ENCODE data around the gene ITGA8. TPM values are rescaled to one million over a fixed set of nuclear protein-coding genes. Genes with fewer than 3 reads are reported as not detected.
"Not testable (repeated sequence)": the region's sequence is repeated elsewhere in the genome, so short reads cannot be mapped to it uniquely, and the experiment has no call there.

ITGA8 gene
- total RNA-seq (2014; rRNA removed; shearing (Covaris generic); ENCODE audit: low replicate concordance): not detected in 2 replicates

- Histone ChIP-seq H3K4me1 (ENCODE audit: low read length) (no peaks in the 10 kb centered on the region), H4K20me1 (ENCODE audit: insufficient read depth, low read depth, low read length) (no peaks in the 10 kb centered on the region), H3K9ac (ENCODE audit: low read length) (no peak within 1 kb of the TSS), H3K79me2 (ENCODE audit: low read length) (no peaks in the 10 kb centered on the region), H3K27me3 (ENCODE audit: low read length) (no peaks in the 10 kb centered on the region), H2AFZ (ENCODE audit: low read length) (no peak within 1 kb of the TSS), H3K4me3 (ENCODE audit: low read length) (no peak within 1 kb of the TSS), H3K27ac (ENCODE audit: low read length) (no peak within 1 kb of the TSS), H3K4me2 (ENCODE audit: low read depth, low read length, poor library complexity, severe bottlenecking) (no peak within 1 kb of the TSS), H3K9me3 (ENCODE audit: low read length) (no peaks in the 10 kb centered on the region), H3K36me3 (ENCODE audit: insufficient read depth, low read length) (no peaks in the 10 kb centered on the region), H3K9me2 (replicated peaks; ENCODE audit: insufficient read depth, low read length) (no peaks in the 10 kb centered on the region)
- DNase-seq: no peak
Measured at GRCh38 chr10:15719899-15720634, at the start of gene ITGA8. ITGA8 (minus strand) TSS chr10:15719922; CDS start chr10:15719771, 151 bp downstream.

GRCh38 chr10:15764892-15765454, 45.3 kb upstream of the ITGA8 start:
- Histone ChIP-seq H3K9ac (ENCODE audit: low read length) (no peak overlapping the region), H3K36me3 (ENCODE audit: insufficient read depth, low read length) (no peaks in the 10 kb centered on the region), H2AFZ (ENCODE audit: low read length) (no peak overlapping the region), H3K4me2 (ENCODE audit: low read depth, low read length, poor library complexity, severe bottlenecking) (no peak overlapping the region), H3K4me1 (ENCODE audit: low read length) (no peaks in the 10 kb centered on the region), H3K4me3 (ENCODE audit: low read length) (no peak overlapping the region), H3K27ac (ENCODE audit: low read length) (no peak overlapping the region), H3K27me3 (ENCODE audit: low read length) (no peaks in the 10 kb centered on the region), H4K20me1 (ENCODE audit: insufficient read depth, low read depth, low read length) (no peaks in the 10 kb centered on the region), H3K9me2 (replicated peaks; ENCODE audit: insufficient read depth, low read length) (no peaks in the 10 kb centered on the region), H3K9me3 (ENCODE audit: low read length) (no peaks in the 10 kb centered on the region), H3K79me2 (ENCODE audit: low read length) (no peaks in the 10 kb centered on the region)
- no peak for DNase-seq

GRCh38 chr10:15763006-15763405, 43.3 kb upstream of the ITGA8 start:
- Histone ChIP-seq H3K9me2 (replicated peaks; ENCODE audit: insufficient read depth, low read length) (no peaks in the 10 kb centered on the region), H4K20me1 (ENCODE audit: insufficient read depth, low read depth, low read length) (no peaks in the 10 kb centered on the region), H3K4me1 (ENCODE audit: low read length) (no peaks in the 10 kb centered on the region), H3K27ac (ENCODE audit: low read length) (no peak overlapping the region), H3K9ac (ENCODE audit: low read length) (no peak overlapping the region), H3K27me3 (ENCODE audit: low read length) (no peaks in the 10 kb centered on the region), H3K4me2 (ENCODE audit: low read depth, low read length, poor library complexity, severe bottlenecking) (no peak overlapping the region), H3K9me3 (ENCODE audit: low read length) (no peaks in the 10 kb centered on the region), H3K79me2 (ENCODE audit: low read length) (no peaks in the 10 kb centered on the region), H3K4me3 (ENCODE audit: low read length) (no peak overlapping the region), H3K36me3 (ENCODE audit: insufficient read depth, low read length) (no peaks in the 10 kb centered on the region), H2AFZ (ENCODE audit: low read length) (no peak overlapping the region)
- DNase-seq: no peak

DNA sequence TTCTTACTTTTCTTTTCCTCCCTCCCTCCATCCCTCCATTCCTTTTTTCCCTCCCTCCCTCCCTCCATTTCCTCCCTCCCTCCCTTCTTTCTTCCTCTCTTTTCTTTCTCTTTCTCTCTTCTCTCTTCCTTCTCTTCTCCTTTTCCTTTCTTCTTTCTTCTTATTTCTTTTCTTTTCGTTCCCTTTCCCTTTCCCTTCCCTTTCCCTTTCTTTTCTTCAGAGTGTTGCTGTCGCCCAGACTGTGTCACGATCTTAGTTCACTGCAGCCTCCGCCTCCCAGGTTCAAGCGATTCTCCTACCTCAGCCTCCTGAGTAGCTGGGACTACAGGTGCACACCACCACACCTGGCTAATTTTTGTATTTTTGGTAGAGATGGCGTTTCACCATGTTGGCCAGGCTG, 42.5 kb upstream of the ITGA8 start:
- not testable (repeated sequence) for H3K27ac ChIP-seq (ENCODE audit: low read length); H2AFZ ChIP-seq (ENCODE audit: low read length); DNase-seq; H3K4me2 ChIP-seq (ENCODE audit: low read depth, low read length, poor library complexity, severe bottlenecking); H3K36me3 ChIP-seq (ENCODE audit: insufficient read depth, low read length); H3K4me3 ChIP-seq (ENCODE audit: low read length); H3K9me2 ChIP-seq (replicated peaks; ENCODE audit: insufficient read depth, low read length); H3K79me2 ChIP-seq (ENCODE audit: low read length); H3K9ac ChIP-seq (ENCODE audit: low read length); H3K9me3 ChIP-seq (ENCODE audit: low read length); H3K4me1 ChIP-seq (ENCODE audit: low read length); H3K27me3 ChIP-seq (ENCODE audit: low read length); H4K20me1 ChIP-seq (ENCODE audit: insufficient read depth, low read depth, low read length)

DNA sequence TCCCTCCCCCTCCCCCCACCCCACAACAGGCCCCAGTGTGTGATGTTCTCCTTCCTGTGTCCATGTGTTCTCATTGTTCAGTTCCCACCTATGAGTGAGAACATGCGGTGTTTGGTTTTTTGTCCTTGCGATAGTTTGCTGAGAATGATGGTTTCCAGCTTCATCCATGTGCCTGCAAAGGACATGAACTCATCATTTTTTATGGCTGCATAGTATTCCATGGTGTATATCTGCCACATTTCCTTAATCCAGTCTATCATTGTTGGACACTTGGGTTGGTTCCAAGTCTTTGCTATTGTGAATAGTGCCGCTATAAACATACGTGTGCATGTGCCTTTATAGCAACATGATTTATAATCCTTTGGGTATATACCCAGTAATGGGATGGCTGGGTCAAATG, 41.5 kb upstream of the ITGA8 start:
- not testable (repeated sequence) for H3K36me3 ChIP-seq (ENCODE audit: insufficient read depth, low read length); H3K9me3 ChIP-seq (ENCODE audit: low read length); H3K9ac ChIP-seq (ENCODE audit: low read length); H2AFZ ChIP-seq (ENCODE audit: low read length); H3K4me2 ChIP-seq (ENCODE audit: low read depth, low read length, poor library complexity, severe bottlenecking); H3K4me1 ChIP-seq (ENCODE audit: low read length); DNase-seq; H3K79me2 ChIP-seq (ENCODE audit: low read length); H3K27me3 ChIP-seq (ENCODE audit: low read length); H3K27ac ChIP-seq (ENCODE audit: low read length); H4K20me1 ChIP-seq (ENCODE audit: insufficient read depth, low read depth, low read length); H3K4me3 ChIP-seq (ENCODE audit: low read length); H3K9me2 ChIP-seq (replicated peaks; ENCODE audit: insufficient read depth, low read length)

DNA sequence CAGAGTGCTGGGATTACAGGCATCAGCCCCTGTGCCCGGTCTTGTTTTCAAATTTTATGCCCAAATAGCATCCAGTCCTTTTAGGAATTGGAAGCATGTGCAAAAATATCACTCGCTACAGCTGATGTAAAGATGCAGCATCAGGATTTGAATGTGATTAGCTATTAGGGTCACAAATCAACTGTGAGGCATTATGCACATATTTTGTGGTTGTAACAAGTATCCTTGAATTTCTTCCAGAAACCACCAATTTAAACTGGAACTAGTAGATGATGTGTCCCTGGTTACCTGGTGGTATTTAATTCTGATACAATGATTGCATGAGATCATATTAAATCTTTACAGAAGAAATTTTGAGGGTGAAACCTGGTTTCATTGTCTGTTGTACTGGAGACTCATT, 41.0 kb upstream of the ITGA8 start:
- Histone ChIP-seq H3K27me3 (ENCODE audit: low read length) (no peaks in the 10 kb centered on the region), H3K4me1 (ENCODE audit: low read length) (no peaks in the 10 kb centered on the region), H3K27ac (ENCODE audit: low read length) (no peak overlapping the region), H3K9me2 (replicated peaks; ENCODE audit: insufficient read depth, low read length) (no peaks in the 10 kb centered on the region), H3K36me3 (ENCODE audit: insufficient read depth, low read length) (no peaks in the 10 kb centered on the region), H2AFZ (ENCODE audit: low read length) (no peak overlapping the region), H3K9me3 (ENCODE audit: low read length) (no peaks in the 10 kb centered on the region), H4K20me1 (ENCODE audit: insufficient read depth, low read depth, low read length) (no peaks in the 10 kb centered on the region), H3K4me3 (ENCODE audit: low read length) (no peak overlapping the region), H3K79me2 (ENCODE audit: low read length) (no peaks in the 10 kb centered on the region), H3K4me2 (ENCODE audit: low read depth, low read length, poor library complexity, severe bottlenecking) (no peak overlapping the region), H3K9ac (ENCODE audit: low read length) (no peak overlapping the region)
- DNase-seq: no peak

GRCh38 chr10:15759265-15759664, 39.5 kb upstream of the ITGA8 start:
- DNase-seq: peak; percentile 21
- H2AFZ ChIP-seq (ENCODE audit: low read length): no peak overlapping the region

DNA sequence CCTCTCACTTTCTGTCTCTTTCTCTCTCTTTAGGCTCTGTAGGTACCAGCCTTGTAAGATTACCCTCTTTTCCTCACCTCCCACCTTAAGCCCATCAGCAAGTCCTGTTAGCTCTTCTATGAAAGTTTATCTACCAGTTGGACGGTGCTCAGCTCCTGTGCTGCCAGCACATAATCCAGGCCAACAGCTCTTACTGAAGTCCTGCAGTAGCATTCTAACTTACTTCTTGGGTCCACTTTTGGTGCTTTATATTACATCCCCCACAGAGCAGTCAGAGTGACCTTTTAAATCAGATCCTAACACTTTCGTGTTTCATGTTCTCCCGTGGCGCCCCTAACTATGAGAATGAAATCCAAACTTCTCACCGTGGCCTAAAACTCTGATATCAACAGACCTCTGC, 38.9 kb upstream of the ITGA8 start:
- no peak overlapping the region for H3K4me3 ChIP-seq (ENCODE audit: low read length)
- no peaks in the 10 kb centered on the region for H4K20me1 ChIP-seq (ENCODE audit: insufficient read depth, low read depth, low read length)
- H3K4me2 ChIP-seq (ENCODE audit: low read depth, low read length, poor library complexity, severe bottlenecking): no peak overlapping the region
- no peak overlapping the region for H3K27ac ChIP-seq (ENCODE audit: low read length)
- H2AFZ ChIP-seq (ENCODE audit: low read length): no peak overlapping the region
- H3K79me2 ChIP-seq (ENCODE audit: low read length): no peaks in the 10 kb centered on the region
- DNase-seq: no peak
- H3K36me3 ChIP-seq (ENCODE audit: insufficient read depth, low read length): no peaks in the 10 kb centered on the region
- H3K9me2 ChIP-seq (replicated peaks; ENCODE audit: insufficient read depth, low read length): no peaks in the 10 kb centered on the region
- no peaks in the 10 kb centered on the region for H3K9me3 ChIP-seq (ENCODE audit: low read length)
- no peaks in the 10 kb centered on the region for H3K27me3 ChIP-seq (ENCODE audit: low read length)
- H3K4me1 ChIP-seq (ENCODE audit: low read length): no peaks in the 10 kb centered on the region
- no peak overlapping the region for H3K9ac ChIP-seq (ENCODE audit: low read length)

More at GRCh38 chr10:15759265-15759664, 39.5 kb upstream of the ITGA8 start:
- Histone ChIP-seq H3K79me2 (ENCODE audit: low read length) (no peaks in the 10 kb centered on the region), H3K27ac (ENCODE audit: low read length) (no peak overlapping the region), H3K4me2 (ENCODE audit: low read depth, low read length, poor library complexity, severe bottlenecking) (no peak overlapping the region), H3K4me3 (ENCODE audit: low read length) (no peak overlapping the region), H3K9me2 (replicated peaks; ENCODE audit: insufficient read depth, low read length) (no peaks in the 10 kb centered on the region), H3K27me3 (ENCODE audit: low read length) (no peaks in the 10 kb centered on the region), H3K9me3 (ENCODE audit: low read length) (no peaks in the 10 kb centered on the region), H3K36me3 (ENCODE audit: insufficient read depth, low read length) (no peaks in the 10 kb centered on the region), H3K4me1 (ENCODE audit: low read length) (no peaks in the 10 kb centered on the region), H3K9ac (ENCODE audit: low read length) (no peak overlapping the region), H4K20me1 (ENCODE audit: insufficient read depth, low read depth, low read length) (no peaks in the 10 kb centered on the region)
